Upper lobe of left lung (tissue), 4 donors: ENCODE data around the gene LZTFL1.

Experiments used
- EP300 ChIP-seq, 4 donors: sonication (generic); formaldehyde crosslinking; IDR thresholded peaks; one replicate each; pipeline ENCODE4 v1.5.1; 2017; ENCODE audit warnings: antibody characterized with exemption in 4 of 4, control low read depth in 2 of 4
- POLR2A ChIP-seq, 4 donors: fragments of 450-650 bp; IDR thresholded peaks; one replicate each; pipeline ENCODE4 v1.5.1; 2016 to 2017; ENCODE audit warnings: antibody characterized with exemption in 4 of 4, mild to moderate bottlenecking in 2 of 4
- POLR2AphosphoS5 ChIP-seq, 2 donors: sonication (generic); formaldehyde crosslinking; IDR thresholded peaks; one replicate each; pipeline ENCODE4 v1.5.1; 2017; ENCODE audit warnings: antibody characterized with exemption in 2 of 2
- TF ChIP-seq, protein P1 (sequence below), 6 experiments: fragments of 450-650 bp in 4 of 6; fragments of 200-600 bp in 2 of 6; sonication (generic) in 2 of 6; IDR thresholded peaks; one replicate each; pipeline ENCODE4 v1.5.1; 2016 to 2019; ENCODE audit warnings: antibody characterized with exemption in 6 of 6

DNA sequence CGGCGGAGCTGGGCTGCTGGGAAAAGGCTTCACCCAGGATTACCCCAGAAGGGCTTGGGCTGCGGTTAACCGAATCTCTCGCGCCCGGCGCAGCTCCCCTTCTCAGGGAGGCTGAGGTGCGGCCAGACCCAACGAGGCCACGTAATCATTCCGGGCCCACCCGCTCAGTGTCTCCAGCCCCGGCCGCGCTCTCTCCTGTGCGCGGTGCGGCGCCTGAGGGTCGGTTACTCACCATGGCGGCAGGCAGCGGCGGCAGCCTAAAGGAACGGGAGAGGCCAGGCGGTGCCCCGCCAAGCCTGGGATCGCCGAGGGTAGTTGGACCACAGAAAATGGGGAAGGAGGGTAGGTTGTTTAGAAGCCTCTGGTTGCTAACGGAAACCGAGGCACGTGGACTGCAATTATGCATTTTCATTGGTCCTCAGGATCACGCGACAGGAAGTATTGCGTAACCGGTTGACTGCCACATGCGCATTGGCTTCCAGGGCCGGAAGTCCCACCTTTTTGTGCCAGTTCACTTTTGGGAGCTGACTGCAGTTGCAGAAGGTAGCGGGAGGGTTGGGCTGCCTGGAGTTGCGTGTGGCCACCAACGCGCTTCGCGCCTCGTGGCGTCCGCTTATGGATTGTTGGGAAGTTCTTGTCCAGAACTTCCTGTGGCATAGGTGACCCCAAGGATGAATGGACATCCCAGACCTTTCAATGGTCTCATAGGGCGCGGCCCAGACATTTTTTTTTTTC, at the start of gene LZTFL1:
- TF ChIP-seq, protein P1, sequence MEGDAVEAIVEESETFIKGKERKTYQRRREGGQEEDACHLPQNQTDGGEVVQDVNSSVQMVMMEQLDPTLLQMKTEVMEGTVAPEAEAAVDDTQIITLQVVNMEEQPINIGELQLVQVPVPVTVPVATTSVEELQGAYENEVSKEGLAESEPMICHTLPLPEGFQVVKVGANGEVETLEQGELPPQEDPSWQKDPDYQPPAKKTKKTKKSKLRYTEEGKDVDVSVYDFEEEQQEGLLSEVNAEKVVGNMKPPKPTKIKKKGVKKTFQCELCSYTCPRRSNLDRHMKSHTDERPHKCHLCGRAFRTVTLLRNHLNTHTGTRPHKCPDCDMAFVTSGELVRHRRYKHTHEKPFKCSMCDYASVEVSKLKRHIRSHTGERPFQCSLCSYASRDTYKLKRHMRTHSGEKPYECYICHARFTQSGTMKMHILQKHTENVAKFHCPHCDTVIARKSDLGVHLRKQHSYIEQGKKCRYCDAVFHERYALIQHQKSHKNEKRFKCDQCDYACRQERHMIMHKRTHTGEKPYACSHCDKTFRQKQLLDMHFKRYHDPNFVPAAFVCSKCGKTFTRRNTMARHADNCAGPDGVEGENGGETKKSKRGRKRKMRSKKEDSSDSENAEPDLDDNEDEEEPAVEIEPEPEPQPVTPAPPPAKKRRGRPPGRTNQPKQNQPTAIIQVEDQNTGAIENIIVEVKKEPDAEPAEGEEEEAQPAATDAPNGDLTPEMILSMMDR (IDR thresholded peaks at IDR 0.05): peak in 1 of 6 experiments; percentile 8
- TF ChIP-seq POLR2A (IDR thresholded peaks at IDR 0.05) (peak in 3 of 4 donors; percentile 39 to 57 (median 51)), EP300 (IDR thresholded peaks at IDR 0.05) (peak in 1 of 4 donors; percentile 31), POLR2AphosphoS5 (IDR thresholded peaks at IDR 0.05) (peak; percentile 74 to 87)
